GM10248 (cell line): ENCODE measurements around the gene PRDM16.

Experiments used
- CTCF ChIA-PET: fragments of 300-600 bp; sonication (Branson Sonifier 250); formaldehyde crosslinking; extraction: SDS; loops from one replicate; lab custom pipeline; 2021; ENCODE audit warnings: antibody characterized with exemption; lab: Yijun Ruan, JAX
- POLR2A ChIA-PET: fragments of 350-650 bp; sonication (Branson Sonifier 250); formaldehyde crosslinking; extraction: SDS; loops from one replicate; lab custom pipeline; 2020; ENCODE audit warnings: antibody characterized with exemption; lab: Yijun Ruan, JAX
- DNase-seq: peaks from one replicate; pipeline ENCODE4 v3.0.0; 2012; ENCODE audit errors: extremely low spot score
- TF ChIP-seq, protein P1 (sequence below): IDR thresholded peaks from 2 replicates; pipeline ENCODE4 v1.5.1; 2012; ENCODE audit warnings: mild to moderate bottlenecking, low read depth; ENCODE audit errors: extremely low read depth, missing control alignments, control extremely low read depth

The PRDM16 gene

DNA sequence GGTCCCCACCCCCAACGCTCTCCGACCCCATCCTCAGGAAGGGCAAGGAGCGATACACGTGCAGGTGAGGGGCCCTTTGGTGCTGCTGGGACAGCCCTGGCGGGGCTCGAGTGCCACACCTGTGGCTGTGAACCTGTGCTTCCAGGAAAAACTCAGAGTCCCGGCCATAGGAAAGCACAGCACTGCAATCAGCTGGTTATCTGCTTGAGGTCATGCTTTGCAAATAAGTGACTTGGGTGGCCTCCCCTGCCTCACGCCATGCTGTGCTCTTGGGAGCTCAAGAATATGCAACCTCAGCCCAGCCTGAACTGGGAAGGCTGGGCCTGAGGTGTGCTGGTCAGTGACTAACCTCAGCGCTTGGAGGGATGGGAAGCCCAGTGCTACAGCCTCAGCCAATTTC lies 348.9 kb downstream of the PRDM16 start:
- no peak for DNase-seq
- TF ChIP-seq, protein P1, sequence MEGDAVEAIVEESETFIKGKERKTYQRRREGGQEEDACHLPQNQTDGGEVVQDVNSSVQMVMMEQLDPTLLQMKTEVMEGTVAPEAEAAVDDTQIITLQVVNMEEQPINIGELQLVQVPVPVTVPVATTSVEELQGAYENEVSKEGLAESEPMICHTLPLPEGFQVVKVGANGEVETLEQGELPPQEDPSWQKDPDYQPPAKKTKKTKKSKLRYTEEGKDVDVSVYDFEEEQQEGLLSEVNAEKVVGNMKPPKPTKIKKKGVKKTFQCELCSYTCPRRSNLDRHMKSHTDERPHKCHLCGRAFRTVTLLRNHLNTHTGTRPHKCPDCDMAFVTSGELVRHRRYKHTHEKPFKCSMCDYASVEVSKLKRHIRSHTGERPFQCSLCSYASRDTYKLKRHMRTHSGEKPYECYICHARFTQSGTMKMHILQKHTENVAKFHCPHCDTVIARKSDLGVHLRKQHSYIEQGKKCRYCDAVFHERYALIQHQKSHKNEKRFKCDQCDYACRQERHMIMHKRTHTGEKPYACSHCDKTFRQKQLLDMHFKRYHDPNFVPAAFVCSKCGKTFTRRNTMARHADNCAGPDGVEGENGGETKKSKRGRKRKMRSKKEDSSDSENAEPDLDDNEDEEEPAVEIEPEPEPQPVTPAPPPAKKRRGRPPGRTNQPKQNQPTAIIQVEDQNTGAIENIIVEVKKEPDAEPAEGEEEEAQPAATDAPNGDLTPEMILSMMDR, result no peak
- POLR2A ChIA-PET, result no interaction called here
- CTCF ChIA-PET, result no interaction called here

DNA sequence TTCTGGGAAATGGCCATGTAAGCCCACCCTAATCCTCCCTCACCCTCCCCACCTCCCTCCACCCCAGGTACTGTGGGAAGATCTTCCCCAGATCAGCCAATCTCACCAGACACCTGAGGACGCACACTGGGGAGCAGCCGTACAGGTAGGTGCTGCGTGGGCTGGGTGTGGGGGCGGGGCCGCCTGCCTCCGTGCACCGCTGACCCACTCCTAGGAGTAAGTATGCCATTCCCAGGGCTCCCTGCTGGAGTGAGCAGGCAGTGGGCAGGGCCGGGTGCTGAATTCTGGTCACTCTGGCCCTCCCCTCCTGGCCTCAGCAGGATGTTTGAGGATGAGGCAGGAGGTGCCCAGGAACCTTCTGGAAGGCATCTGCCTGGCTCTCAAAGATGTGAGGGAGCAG lies 349.6 kb downstream of the PRDM16 start:
- POLR2A ChIA-PET, result no interaction called here
- TF ChIP-seq, protein P1, result no peak
- CTCF ChIA-PET, result interaction anchor here (1.3 kb wide), 1 partner anchor 35 kb away, joined by 4 read pairs; no protein-coding TSS in a partner anchor

DNA sequence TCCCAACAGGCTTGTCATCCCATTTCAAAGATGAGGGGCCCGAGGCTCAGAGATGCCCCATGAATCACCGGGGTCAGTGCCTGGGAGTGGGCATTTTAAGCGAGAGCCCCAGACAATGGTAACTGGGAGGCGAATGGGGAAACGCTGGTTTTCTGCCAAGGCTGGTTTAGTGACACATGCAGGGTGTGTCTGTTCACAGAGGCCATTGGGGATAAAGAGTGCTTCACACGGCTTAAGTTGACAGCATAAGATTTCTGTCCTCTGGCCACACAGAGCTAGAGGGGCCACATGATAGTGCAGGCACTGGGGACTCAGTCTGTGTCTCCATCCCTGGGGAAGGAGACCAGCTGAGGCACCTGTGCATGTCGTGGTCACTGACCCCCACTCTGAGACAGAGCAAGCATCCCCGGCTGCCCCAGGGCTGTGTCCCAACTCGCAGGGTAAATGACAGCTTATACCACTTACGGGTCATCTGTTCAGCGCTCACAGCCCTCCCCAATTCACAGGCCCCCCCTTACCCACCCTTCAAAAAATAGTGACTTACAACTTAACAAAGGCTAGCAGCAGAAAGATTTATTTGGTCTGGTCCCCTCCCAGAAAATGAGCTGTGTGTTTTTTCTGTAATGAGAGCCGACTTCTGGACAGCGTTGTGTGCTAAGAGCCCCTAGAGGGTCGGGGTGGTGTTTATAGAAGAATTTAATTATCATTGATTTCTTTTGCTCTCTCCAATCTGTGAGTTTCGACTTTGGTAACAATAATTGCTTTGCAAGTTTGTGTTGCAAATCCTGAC lies 350.6 kb downstream of the PRDM16 start:
- POLR2A ChIA-PET, result no interaction called here
- DNase-seq, result no peak
- CTCF ChIA-PET, result interaction anchor here (1.3 kb wide), 1 partner anchor 34 kb away, joined by 4 read pairs; no protein-coding TSS in a partner anchor
- TF ChIP-seq, protein P1, result no peak

More for the DNA sequence above, 349.6 kb downstream of the PRDM16 start:
- no peak for DNase-seq

DNA sequence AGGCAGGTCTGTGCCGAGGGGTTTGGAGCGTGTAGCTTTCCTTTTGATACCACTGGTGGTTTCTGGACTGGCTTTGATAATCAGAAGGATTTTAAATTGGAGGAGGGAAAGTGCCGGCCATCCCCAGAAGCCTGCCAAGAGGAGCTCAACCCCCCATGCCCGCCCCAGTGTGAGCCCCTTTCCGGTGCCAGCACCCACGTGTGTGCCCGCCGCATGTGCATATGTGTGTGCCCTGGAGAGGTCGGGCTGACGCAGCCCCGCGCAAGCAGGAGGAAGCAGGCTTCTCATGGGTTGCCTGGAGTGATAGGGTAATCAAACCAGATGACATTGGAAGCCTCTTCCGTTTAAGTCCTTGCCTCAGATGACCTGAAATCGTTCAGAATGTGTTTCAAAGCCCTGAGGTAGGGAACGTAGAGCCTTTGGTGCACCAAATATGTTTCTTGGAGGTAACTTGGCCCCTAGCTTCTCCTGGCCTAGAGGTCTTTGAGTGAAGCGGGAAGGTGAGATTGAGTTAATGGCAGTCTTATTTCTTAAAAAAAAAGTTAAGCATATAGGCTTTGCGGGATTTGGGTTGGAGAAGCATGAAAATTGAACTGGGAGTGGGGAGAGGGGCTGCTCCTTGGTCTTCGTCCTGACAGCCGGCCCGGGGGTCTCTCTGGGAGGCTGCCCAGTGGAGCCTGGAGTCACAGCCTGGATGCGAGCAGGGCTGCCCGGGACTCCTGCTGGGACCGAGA lies 351.4 kb downstream of the PRDM16 start:
- TF ChIP-seq, protein P1, result no peak
- POLR2A ChIA-PET, result no interaction called here
- CTCF ChIA-PET, result no interaction called here
- no peak for DNase-seq

DNA sequence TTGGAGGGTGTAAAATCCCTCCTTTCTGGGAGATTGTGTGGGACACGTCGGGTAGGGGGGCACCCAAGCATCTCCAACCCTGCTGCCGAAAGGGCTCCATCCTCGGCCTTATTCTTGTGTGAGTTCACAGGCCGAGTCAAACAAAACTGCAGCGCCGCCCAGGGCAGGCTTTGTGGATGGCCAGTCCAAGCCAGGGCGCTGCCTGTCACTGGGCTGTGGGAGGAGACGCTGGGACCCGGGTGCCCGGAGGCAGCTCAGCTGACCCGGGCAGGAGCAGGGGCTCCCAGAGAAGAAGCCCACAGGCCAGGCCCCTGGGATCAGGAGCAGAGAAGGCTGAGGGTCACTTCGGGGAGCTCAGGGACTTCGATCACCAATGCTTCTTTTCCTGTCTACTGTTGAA lies 353.6 kb downstream of the PRDM16 start:
- TF ChIP-seq, protein P1, result no peak
- DNase-seq, result no peak
- POLR2A ChIA-PET, result no interaction called here
- CTCF ChIA-PET, result no interaction called here

DNA sequence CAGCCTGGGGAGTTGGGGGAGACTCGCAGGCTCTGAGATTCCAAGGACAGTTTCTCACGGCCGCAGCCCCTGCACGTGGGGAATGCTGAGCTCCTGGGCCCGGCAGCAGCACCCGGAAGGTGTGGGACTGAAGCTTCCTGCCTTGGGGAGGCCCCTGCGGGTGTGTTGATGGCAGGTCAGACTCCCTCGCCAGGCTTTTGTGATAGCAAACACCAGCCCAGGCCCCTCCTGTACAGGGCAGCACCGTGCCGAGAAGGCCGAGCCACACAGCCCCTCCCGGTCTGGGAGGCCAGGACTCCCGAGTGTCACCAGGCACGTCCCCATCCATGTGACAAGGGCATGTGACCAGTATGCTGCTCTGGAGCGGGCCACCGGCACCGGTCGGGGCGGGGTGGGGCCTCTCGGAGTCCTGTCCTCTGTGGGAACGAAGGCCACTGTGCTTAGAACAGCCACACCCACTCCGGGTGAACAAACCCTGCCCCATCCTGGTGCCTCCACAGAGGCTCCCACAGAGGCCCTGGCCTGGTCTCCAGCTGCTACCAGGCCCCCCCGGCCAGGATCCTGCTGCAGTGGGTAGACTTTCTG lies 354.3 kb downstream of the PRDM16 start:
- POLR2A ChIA-PET, result no interaction called here
- TF ChIP-seq, protein P1, result no peak
- DNase-seq, result no peak
- CTCF ChIA-PET, result interaction anchor here (1.2 to 1.4 kb wide), 2 partner anchors 30 to 1007 kb away, joined by 3 to 4 read pairs; no protein-coding TSS in a partner anchor
